Brain microvascular endothelial cell (primary cell): Measurements from ENCODE around the gene AGPAT2.

Experiments used
- DNase-seq: peaks from one replicate; pipeline ENCODE4 v3.0.0-alpha.2; 2020
- H3K27ac ChIP-seq: fragments of 250-450 bp; sonication (Bioruptor Pico); 2 replicates; pipeline ENCODE4 v1.5.1; 2020; ENCODE audit warnings: mild to moderate bottlenecking, moderate library complexity
- H3K27me3 ChIP-seq: fragments of 250-450 bp; sonication (Bioruptor Pico); replicated peaks from 2 replicates; pipeline ENCODE4 v1.5.1; 2020; ENCODE audit warnings: mild to moderate bottlenecking
- H3K36me3 ChIP-seq: fragments of 250-450 bp; sonication (Bioruptor Pico); replicated peaks from 2 replicates; pipeline ENCODE4 v1.5.1; 2020; ENCODE audit warnings: mild to moderate bottlenecking
- H3K4me3 ChIP-seq: 2 replicates; pipeline ENCODE4 v1.5.1; 2011; ENCODE audit warnings: low read depth, mild to moderate bottlenecking, control low read depth, low read length, moderate library complexity
- in situ Hi-C: cut with HindIII; loops from 2 replicates; pipeline ENCODE4 v1.10.0; 2017; ENCODE audit warnings: low sequenced_read_pairs, low pct_ligation_motif_present
- TF ChIP-seq, protein P1 (sequence below): IDR thresholded peaks from 2 replicates; pipeline ENCODE4 v1.5.1; 2011; ENCODE audit warnings: low read depth, mild to moderate bottlenecking, moderate library complexity, low read length, control low read depth, inconsistent platforms; ENCODE audit errors: missing control alignments

Gene AGPAT2

GRCh38 chr9:136718345-136719194 is 31.3 kb upstream of the AGPAT2 start:
- DNase-seq, result no peak
- Histone ChIP-seq H3K36me3 (peaks cover 12% of the 10 kb centered on the region), H3K4me3 (no peak overlapping the region), H3K27me3 (no peaks in the 10 kb centered on the region), H3K27ac (no peak overlapping the region)
- in situ Hi-C loops, result no loop called here
- TF ChIP-seq, protein P1, sequence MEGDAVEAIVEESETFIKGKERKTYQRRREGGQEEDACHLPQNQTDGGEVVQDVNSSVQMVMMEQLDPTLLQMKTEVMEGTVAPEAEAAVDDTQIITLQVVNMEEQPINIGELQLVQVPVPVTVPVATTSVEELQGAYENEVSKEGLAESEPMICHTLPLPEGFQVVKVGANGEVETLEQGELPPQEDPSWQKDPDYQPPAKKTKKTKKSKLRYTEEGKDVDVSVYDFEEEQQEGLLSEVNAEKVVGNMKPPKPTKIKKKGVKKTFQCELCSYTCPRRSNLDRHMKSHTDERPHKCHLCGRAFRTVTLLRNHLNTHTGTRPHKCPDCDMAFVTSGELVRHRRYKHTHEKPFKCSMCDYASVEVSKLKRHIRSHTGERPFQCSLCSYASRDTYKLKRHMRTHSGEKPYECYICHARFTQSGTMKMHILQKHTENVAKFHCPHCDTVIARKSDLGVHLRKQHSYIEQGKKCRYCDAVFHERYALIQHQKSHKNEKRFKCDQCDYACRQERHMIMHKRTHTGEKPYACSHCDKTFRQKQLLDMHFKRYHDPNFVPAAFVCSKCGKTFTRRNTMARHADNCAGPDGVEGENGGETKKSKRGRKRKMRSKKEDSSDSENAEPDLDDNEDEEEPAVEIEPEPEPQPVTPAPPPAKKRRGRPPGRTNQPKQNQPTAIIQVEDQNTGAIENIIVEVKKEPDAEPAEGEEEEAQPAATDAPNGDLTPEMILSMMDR, result no peak

DNA sequence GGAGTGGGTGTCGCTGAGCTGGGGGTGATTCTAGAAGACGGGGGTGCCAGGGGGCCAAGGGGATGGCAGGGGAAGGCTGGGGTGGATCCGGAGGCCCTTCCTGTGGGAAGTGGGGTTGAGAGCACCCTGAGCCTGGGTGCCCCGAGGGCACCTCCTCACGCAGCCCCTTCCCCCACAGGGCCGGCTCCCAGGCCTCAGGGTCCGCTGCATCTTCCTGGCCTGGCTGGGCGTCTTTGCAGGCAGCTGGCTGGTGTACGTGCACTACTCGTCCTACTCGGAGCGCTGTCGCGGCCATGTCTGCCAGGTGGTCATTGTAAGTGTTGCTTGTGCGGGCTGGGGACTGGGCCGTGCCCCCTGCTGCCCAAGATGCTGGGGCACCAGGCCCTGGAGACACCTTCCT is 30.1 kb upstream of the AGPAT2 start:
- no peak for DNase-seq
- no peak overlapping the region for H3K4me3 ChIP-seq
- H3K27me3 ChIP-seq, result no peaks in the 10 kb centered on the region
- TF ChIP-seq, protein P1, result no peak
- H3K27ac ChIP-seq, result no peak overlapping the region
- in situ Hi-C loops, result no loop called here
- H3K36me3 ChIP-seq, result peaks cover under 1% of the 10 kb centered on the region

DNA sequence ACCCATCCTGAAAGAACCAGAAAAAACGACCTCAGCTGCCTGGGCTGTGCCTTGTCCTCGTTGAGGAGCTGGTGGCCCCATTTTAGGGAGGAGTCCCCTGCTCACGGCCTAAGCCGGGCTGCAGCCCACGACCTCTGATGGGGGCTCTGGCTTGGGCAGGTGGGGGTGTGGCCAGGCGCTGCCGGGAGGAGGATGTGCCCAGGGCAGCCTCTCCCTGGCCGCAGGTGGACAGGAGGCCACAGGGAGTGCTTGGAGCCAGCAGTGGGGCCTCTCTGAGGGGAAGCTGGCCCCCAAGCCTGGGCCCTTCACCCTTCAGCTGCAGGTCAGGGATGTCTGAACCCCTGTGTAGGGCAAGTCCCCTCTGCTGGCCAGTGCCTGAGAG is 27.6 kb upstream of the AGPAT2 start:
- in situ Hi-C loops, result no loop called here
- TF ChIP-seq, protein P1, result no peak
- H3K36me3 ChIP-seq, result no peaks in the 10 kb centered on the region
- no peak for DNase-seq
- no peak overlapping the region for H3K4me3 ChIP-seq
- no peak overlapping the region for H3K27ac ChIP-seq
- H3K27me3 ChIP-seq, result no peaks in the 10 kb centered on the region

DNA sequence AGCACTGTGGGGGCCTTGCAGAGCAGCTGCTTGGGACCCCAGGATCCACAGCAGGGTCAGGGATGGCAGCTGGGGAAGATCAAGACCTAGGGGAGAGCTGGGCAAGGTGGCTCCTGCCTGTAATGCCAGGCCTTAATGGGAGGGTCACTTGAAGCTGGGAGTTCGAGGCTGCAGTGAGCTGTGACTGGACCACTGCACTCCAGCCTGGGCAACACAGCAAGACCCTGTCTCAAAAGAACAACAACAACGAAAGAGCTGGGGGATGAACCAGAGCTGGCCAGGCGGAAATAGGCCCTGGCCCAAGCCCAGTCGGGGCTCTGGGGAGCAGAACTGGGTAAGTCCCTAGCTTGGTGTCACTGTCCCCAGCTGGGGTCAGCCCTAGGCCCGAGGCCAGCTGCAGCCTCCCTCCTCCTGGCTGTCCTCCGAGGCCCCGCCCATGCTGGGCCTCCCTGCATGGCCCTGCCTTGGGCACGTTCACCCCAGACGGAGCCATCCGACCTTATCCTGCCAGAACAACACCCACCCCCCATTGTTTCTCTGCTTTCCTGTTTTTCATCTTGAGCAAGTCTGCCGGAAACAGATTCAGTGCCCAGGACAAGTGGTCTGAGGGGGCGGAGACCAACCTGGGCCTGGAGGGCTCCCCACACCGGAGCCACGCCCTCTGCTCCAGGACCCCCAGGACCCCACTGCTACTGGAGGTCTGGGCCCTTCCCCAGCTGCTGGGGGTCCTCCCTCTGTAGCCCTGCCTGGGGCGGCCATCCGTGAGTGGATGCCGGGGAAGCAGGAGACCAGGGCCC is 27.0 kb upstream of the AGPAT2 start:
- no peaks in the 10 kb centered on the region for H3K27me3 ChIP-seq
- H3K4me3 ChIP-seq, result no peak overlapping the region
- no peak for DNase-seq
- TF ChIP-seq, protein P1, result no peak
- H3K27ac ChIP-seq, result no peak overlapping the region
- no peaks in the 10 kb centered on the region for H3K36me3 ChIP-seq
- in situ Hi-C loops, result no loop called here

DNA sequence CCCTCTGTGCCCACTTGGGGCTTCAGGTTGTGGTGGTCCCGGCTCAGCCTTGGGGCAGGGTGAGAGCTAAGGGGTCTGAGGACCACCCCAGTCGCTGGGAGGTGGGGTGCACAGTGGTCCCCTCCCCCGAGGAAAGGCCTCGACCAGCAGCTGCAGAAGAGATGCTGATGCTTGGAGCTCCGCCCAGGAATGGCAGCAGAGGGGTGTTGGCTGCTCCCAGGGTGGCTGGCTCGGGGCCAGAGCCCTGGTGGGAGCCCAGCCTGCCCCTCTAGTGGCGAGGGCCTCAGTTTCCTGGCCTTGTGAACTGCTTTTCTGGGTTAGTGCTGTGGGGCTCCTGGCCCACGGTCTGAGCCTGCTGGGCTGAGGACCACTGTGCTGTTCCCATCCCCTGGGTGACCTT is 26.3 kb upstream of the AGPAT2 start:
- Histone ChIP-seq H3K27me3 (no peaks in the 10 kb centered on the region), H3K27ac (no peak overlapping the region), H3K36me3 (no peaks in the 10 kb centered on the region), H3K4me3 (no peak overlapping the region)
- in situ Hi-C loops, result no loop called here
- no peak for DNase-seq
- TF ChIP-seq, protein P1, result no peak
